H1 (cell line): ENCODE data around the gene TOMM7. TPM values are rescaled to one million over a fixed set of nuclear protein-coding genes. Genes with fewer than 3 reads are reported as not detected.
A peak's percentile ranks its signal among the peaks of the same experiment; 100 is the strongest.

ENCODE experiments used
- CTCF ChIA-PET: fragments of 300-600 bp; sonication (Branson Sonifier 250); formaldehyde crosslinking; loops from one replicate; lab custom pipeline; 2021; ENCODE audit not compliant: partially characterized antibody; lab: Charles Lee
- POLR2A ChIA-PET: fragments of 300-600 bp; sonication (Branson Sonifier 250); formaldehyde crosslinking; loops from one replicate; lab custom pipeline; 2021; ENCODE audit warnings: inconsistent platforms; ENCODE audit not compliant: partially characterized antibody; lab: Charles Lee
- DNase-seq, 2 experiments: peaks; one replicate each; pipeline versions ENCODE4 v3.0.0 to v3.0.0-alpha.2; 2010 to 2022; ENCODE audit warnings: low spot score in 2 of 2, low read depth in 1 of 2, mixed read lengths in 1 of 2
- FAIRE-seq: peaks from 2 replicates; lab custom pipeline; 2011; peaks lifted over from hg19 to GRCh38; lab: Jason Lieb, UNC
- H2AFZ ChIP-seq: 2 replicates; pipeline ENCODE4 v1.8.1; 2012; ENCODE audit warnings: low read length, inconsistent platforms
- H2AK5ac ChIP-seq: 2 replicates; pipeline ENCODE4 v1.6.1; 2013; ENCODE audit warnings: low read depth, low read length
- H2BK120ac ChIP-seq: replicated peaks from 2 replicates; pipeline ENCODE3; 2013; ENCODE audit warnings: low read depth, low read length, inconsistent platforms
- H2BK12ac ChIP-seq: 2 replicates; pipeline ENCODE4 v1.6.1; 2013; ENCODE audit warnings: low read depth, low read length
- H2BK15ac ChIP-seq: 2 replicates; pipeline ENCODE4 v1.6.1; 2013; ENCODE audit warnings: low read length
- H2BK20ac ChIP-seq: 2 replicates; pipeline ENCODE4 v1.6.1; 2013; ENCODE audit warnings: low read length
- H2BK5ac ChIP-seq: 2 replicates; pipeline ENCODE4 v1.6.1; 2013; ENCODE audit warnings: low read depth, low read length
- H3K14ac ChIP-seq: 2 replicates; pipeline ENCODE4 v1.6.1; 2013; ENCODE audit warnings: inconsistent platforms; ENCODE audit not compliant: insufficient read length
- H3K18ac ChIP-seq: 2 replicates; pipeline ENCODE4 v1.6.1; 2013; ENCODE audit warnings: low read length; ENCODE audit errors: extremely low read depth
- H3K23ac ChIP-seq: 2 replicates; pipeline ENCODE4 v1.6.1; 2013; ENCODE audit warnings: inconsistent platforms; ENCODE audit not compliant: insufficient read length
- H3K23me2 ChIP-seq: 2 replicates; pipeline ENCODE4 v1.6.1; 2013; ENCODE audit warnings: low read depth, low read length
- H3K27ac ChIP-seq: 2 replicates; pipeline ENCODE4 v1.6.1; 2011; ENCODE audit warnings: low read depth, low read length, inconsistent platforms
- H3K27me3 ChIP-seq, 4 experiments: replicated peaks in 1 of 4; 1 replicate in 1 of 4; 2 replicates in 3 of 4; pipeline versions ENCODE4 v1.6.1 to v1.8.1; 2011 to 2013; ENCODE audit warnings: low read length in 3 of 4, mild to moderate bottlenecking in 3 of 4, inconsistent platforms in 2 of 4, mixed read lengths in 2 of 4, moderate library complexity in 1 of 4; ENCODE audit not compliant: control insufficient read depth in 3 of 4, insufficient read depth in 3 of 4; ENCODE audit errors: extremely low read depth in 1 of 4
- H3K36me3 ChIP-seq, 4 experiments: 2 replicates each; pipeline versions ENCODE4 v1.6.1 to v1.8.1; 2011 to 2013; ENCODE audit warnings: mild to moderate bottlenecking in 4 of 4, low read length in 3 of 4, moderate library complexity in 2 of 4, control low read depth in 1 of 4, inconsistent platforms in 1 of 4; ENCODE audit not compliant: insufficient read depth in 4 of 4, control insufficient read depth in 2 of 4
- H3K4ac ChIP-seq: replicated peaks from 2 replicates; pipeline ENCODE3; 2013; ENCODE audit warnings: low read length, low read depth, mixed read lengths, inconsistent platforms; ENCODE audit not compliant: insufficient read length
- H3K4me1 ChIP-seq, 4 experiments: replicated peaks in 1 of 4; 1 replicate in 1 of 4; 2 replicates in 3 of 4; pipeline versions ENCODE4 v1.6.1 to v1.8.1; 2011 to 2013; ENCODE audit warnings: low read length in 3 of 4, inconsistent platforms in 2 of 4, mixed read lengths in 1 of 4; ENCODE audit not compliant: insufficient read depth in 4 of 4, control insufficient read depth in 3 of 4
- H3K4me2 ChIP-seq, 2 experiments: 2 replicates each; pipeline versions ENCODE4 v1.6.1 to v1.8.1; 2011 to 2013; ENCODE audit warnings: low read depth in 2 of 2, low read length in 2 of 2, control low read depth in 1 of 2, inconsistent platforms in 1 of 2, mild to moderate bottlenecking in 1 of 2; ENCODE audit not compliant: insufficient read depth in 1 of 2
- H3K4me3 ChIP-seq, 4 experiments: fragments of 200-600, 300-600 bp in 1 of 4; sonication (generic), shearing (Covaris generic), sonication (Bioruptor Twin) in 1 of 4; 2 replicates each; pipeline versions ENCODE4 v1.5.1 to v1.8.1; 2011 to 2016; ENCODE audit warnings: low read length in 4 of 4, low read depth in 3 of 4, control low read depth in 2 of 4, inconsistent platforms in 2 of 4, mild to moderate bottlenecking in 2 of 4, mixed read lengths in 1 of 4, moderate library complexity in 1 of 4; ENCODE audit not compliant: insufficient read depth in 2 of 4; ENCODE audit errors: extremely low read depth in 1 of 4
- H3K56ac ChIP-seq: replicated peaks from 2 replicates; pipeline ENCODE3; 2013; ENCODE audit warnings: low read depth, mild to moderate bottlenecking, mixed read lengths, low read length, inconsistent platforms; ENCODE audit not compliant: insufficient read length
- H3K79me1 ChIP-seq: 2 replicates; pipeline ENCODE4 v1.6.1; 2013; ENCODE audit warnings: low read depth, low read length, control low read depth
- H3K79me2 ChIP-seq, 2 experiments: 2 replicates each; pipeline versions ENCODE4 v1.6.1 to v1.8.1; 2012 to 2013; ENCODE audit warnings: low read length in 2 of 2, mild to moderate bottlenecking in 2 of 2, inconsistent platforms in 1 of 2; ENCODE audit not compliant: insufficient read depth in 2 of 2, control insufficient read depth in 1 of 2
- H3K9ac ChIP-seq, 4 experiments: replicated peaks in 1 of 4; 1 replicate in 1 of 4; 2 replicates in 3 of 4; pipeline versions ENCODE4 v1.6.1 to v1.8.1; 2011 to 2013; ENCODE audit warnings: low read depth in 3 of 4, low read length in 3 of 4, control low read depth in 2 of 4, mild to moderate bottlenecking in 2 of 4, moderate library complexity in 2 of 4, inconsistent platforms in 1 of 4; ENCODE audit errors: extremely low read depth in 1 of 4
- H3K9me3 ChIP-seq, 2 experiments: 2 replicates each; pipeline versions ENCODE4 v1.6.1 to v1.8.1; 2012 to 2013; ENCODE audit warnings: mild to moderate bottlenecking in 2 of 2, moderate library complexity in 2 of 2, control low read depth in 1 of 2, inconsistent platforms in 1 of 2, low read depth in 1 of 2, low read length in 1 of 2, mixed read lengths in 1 of 2; ENCODE audit not compliant: insufficient read depth in 2 of 2
- H4K20me1 ChIP-seq, 2 experiments: replicated peaks in 1 of 2; 2 replicates each; pipeline versions ENCODE3 to v1.8.1; 2011 to 2013; ENCODE audit warnings: inconsistent platforms in 2 of 2, low read length in 2 of 2, mild to moderate bottlenecking in 1 of 2; ENCODE audit not compliant: insufficient read depth in 2 of 2, control insufficient read depth in 1 of 2
- H4K5ac ChIP-seq: 2 replicates; pipeline ENCODE4 v1.6.1; 2013; ENCODE audit warnings: low read length, low read depth, mixed read lengths, inconsistent platforms; ENCODE audit not compliant: insufficient read length
- H4K8ac ChIP-seq: 2 replicates; pipeline ENCODE4 v1.8.0; 2013; ENCODE audit warnings: mild to moderate bottlenecking, moderate library complexity, low read length, inconsistent platforms; ENCODE audit not compliant: insufficient read depth; ENCODE audit errors: extremely low read depth
- H4K91ac ChIP-seq: replicated peaks from 2 replicates; pipeline ENCODE3; 2013; ENCODE audit warnings: low read length, mixed read lengths, inconsistent platforms; ENCODE audit not compliant: insufficient read length
- ASH2L ChIP-seq: fragments of 200-600, 300-600 bp; sonication (generic); IDR thresholded peaks from one replicate; pipeline ENCODE4 v1.7.1; 2017; ENCODE audit warnings: low read length
- BCL11A ChIP-seq, 2 experiments: IDR thresholded peaks; one replicate each; pipeline ENCODE4 v1.6.1; 2011; ENCODE audit warnings: low read depth in 2 of 2, low read length in 2 of 2, mild to moderate bottlenecking in 2 of 2
- HDAC6 ChIP-seq: IDR thresholded peaks from one replicate; pipeline ENCODE4 v1.7.1; 2012; ENCODE audit warnings: low read depth, mild to moderate bottlenecking, inconsistent platforms, low read length, moderate library complexity
- MAFK ChIP-seq: IDR thresholded peaks from 2 replicates; pipeline ENCODE4 v1.6.1; 2012; ENCODE audit warnings: low read depth, mild to moderate bottlenecking, improper control_type of control experiment, low read length
- PHF8 ChIP-seq: fragments of 200-600 bp; sonication (generic); conservative IDR thresholded peaks from 2 replicates; pipeline ENCODE4 v1.7.1; 2012; ENCODE audit warnings: low read depth, mild to moderate bottlenecking, inconsistent platforms, low read length, moderate library complexity
- RAD21 ChIP-seq, 2 experiments: IDR thresholded peaks in 1 of 2; conservative IDR thresholded peaks in 1 of 2; 2 replicates each; pipeline ENCODE4 v1.6.1; 2011; ENCODE audit warnings: low read depth in 2 of 2, low read length in 2 of 2, improper control_type of control experiment in 1 of 2, inconsistent platforms in 1 of 2, mild to moderate bottlenecking in 1 of 2, moderate library complexity in 1 of 2
- RBBP5 ChIP-seq: IDR thresholded peaks from 2 replicates; pipeline ENCODE4 v1.7.1; 2012; ENCODE audit warnings: low read depth, mild to moderate bottlenecking, inconsistent platforms, low read length, moderate library complexity, borderline replicate concordance
- WGBS, 2 experiments: shearing (Covaris generic) in 1 of 2; methylation state at CpG; one replicate each; pipeline versions ENCODE4 v1.1.6 to v1.1.7; 2013 to 2015; ENCODE audit warnings: low lambda C conversion rate in 2 of 2, mixed read lengths in 2 of 2, inconsistent platforms in 1 of 2, low coverage in 1 of 2, missing lambda C conversion rate in 1 of 2; ENCODE audit not compliant: insufficient replicate concordance in 2 of 2, insufficient coverage in 1 of 2, insufficient read length in 1 of 2; ENCODE audit errors: extremely low coverage in 1 of 2, missing lambda C conversion rate in 1 of 2; 5-methylcytosine and 5-hydroxymethylcytosine counted together
- polyA plus RNA-seq, 7 experiments: library from polyadenylated mRNA; depleted of rRNA in 3 of 7; stranded (reverse) in 5 of 7; unstranded in 2 of 7; fragments of >200 nt in 5 of 7; fragments of 200-250 nt in 2 of 7; gene quantifications; 1 replicate in 5 of 7; 2 replicates in 1 of 7; 4 replicates in 1 of 7; pipeline versions ENCODE4 v1.2.1 to v1.2.3, GENCODE V29; 2011 to 2013; ENCODE audit warnings: missing spikeins in 2 of 7, mixed read lengths in 2 of 7
- total RNA-seq: library from RNA; stranded (reverse); fragmentation: NEBNext Ultra II Directional; extraction: Animal tissue kit (Norgen Biotek cat#: 25700); gene quantifications from 2 replicates; pipeline ENCODE4 v1.2.1, GENCODE V29; 2021
- TF ChIP-seq, protein P1 (sequence below): IDR thresholded peaks from 2 replicates; pipeline ENCODE4 v1.6.1; 2011; ENCODE audit warnings: low read length, improper control_type of control experiment

The TOMM7 gene
- total and polyA plus RNA-seq, 2 of the 8 experiments (the other 6 are each of a cell fraction or from before 2014, with no cell fraction given), result 389 to 508 TPM

DNA sequence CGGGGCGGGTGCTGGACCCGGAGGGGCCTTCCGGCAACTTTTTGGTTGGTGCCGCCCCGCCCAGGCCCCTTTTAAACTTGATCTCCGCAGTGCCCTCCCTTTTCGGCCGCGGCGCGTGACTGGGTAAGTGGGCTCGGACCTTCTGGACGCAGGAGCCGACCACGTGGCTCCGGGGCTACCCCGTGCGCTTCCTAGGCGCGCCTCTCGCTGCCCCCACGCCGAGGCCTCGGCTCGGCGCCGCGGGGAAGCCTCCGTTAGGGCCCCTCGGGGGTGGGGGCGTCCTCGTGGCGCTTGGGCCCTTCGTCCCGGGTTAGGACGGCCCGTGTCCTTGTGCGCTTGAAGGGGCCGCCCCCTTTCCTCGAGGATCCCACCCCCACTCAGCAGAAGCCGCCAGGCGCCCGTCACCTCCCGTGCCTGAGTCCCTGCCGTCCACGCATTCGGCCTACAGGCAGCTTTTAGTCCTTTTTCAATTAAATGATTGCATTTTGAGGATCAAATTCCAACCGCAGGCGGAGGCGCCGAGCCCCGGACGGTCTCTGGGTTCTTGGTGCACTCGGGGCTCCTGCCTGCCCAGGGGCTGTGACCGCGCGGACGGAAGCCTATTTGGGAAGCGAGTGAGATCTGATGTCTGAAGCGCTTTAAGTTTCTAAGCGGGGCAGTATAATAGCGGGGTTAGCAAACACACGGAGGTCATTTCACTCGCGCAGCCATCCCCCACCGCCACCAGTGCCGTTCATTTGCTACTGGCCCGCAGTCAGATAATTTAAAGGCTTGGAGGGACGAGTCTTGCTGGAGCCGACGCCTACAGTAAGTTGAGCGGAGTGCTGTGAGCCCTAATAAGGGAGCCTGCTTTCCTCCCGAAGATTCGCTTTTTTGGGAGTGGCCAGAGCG, 31.8 kb upstream of the TOMM7 start:
- H4K91ac ChIP-seq, result peak overlapping the region; percentile 87
- H3K9me3 ChIP-seq, result no peaks in the 10 kb centered on the region
- CTCF ChIA-PET, result interaction anchor here (1.0 to 2.5 kb wide), 3 partner anchors 155 to 232 kb away, joined by 3 to 8 read pairs (median 5); no protein-coding TSS in a partner anchor
- peak overlapping the region; percentile 95 for H3K18ac ChIP-seq
- H4K20me1 ChIP-seq, result no peaks in the 10 kb centered on the region
- H3K14ac ChIP-seq, result peak overlapping the region; percentile 8
- peak; percentile 62 to 88 for DNase-seq
- FAIRE-seq, result no peak
- 0 out of 2 replicates have a peak overlapping the region, but pooled peaks have one; percentile 4 for H2AK5ac ChIP-seq
- 0 out of 2 replicates have a peak, but pooled peaks cover 2% of the 10 kb centered on the region for H3K79me1 ChIP-seq
- WGBS, 2 experiments, result 3% methylated on average over 69 of the region's 76 CpGs; no CpG with 5 or more reads in 1 of the 2 experiments
- H3K4me2 ChIP-seq, result peak overlapping the region; percentile 92 to 93
- H2BK15ac ChIP-seq, result no peak overlapping the region
- H2BK5ac ChIP-seq, result peak overlapping the region; percentile 47
- H3K36me3 ChIP-seq, result peaks cover 2 to 40% (median 14%) of the 10 kb centered on the region in 4 experiments; a peak in 7 of 8 replicates
- H2BK20ac ChIP-seq, result no peak overlapping the region
- peak overlapping the region; percentile 2 for H3K23ac ChIP-seq
- no peaks in the 10 kb centered on the region; a peak in 1 of 7 replicates for H3K27me3 ChIP-seq
- peak overlapping the region; percentile 91; the same call in 1 of the 2 replicates for H4K8ac ChIP-seq
- H3K4me3 ChIP-seq, result peak overlapping the region; percentile 58 to 81 (median 74)
- H3K27ac ChIP-seq, result peak overlapping the region; percentile 88
- H3K79me2 ChIP-seq, result peaks cover 0 to 9% of the 10 kb centered on the region in 2 experiments; a peak in 2 of 4 replicates
- peak overlapping the region; percentile 88 for H4K5ac ChIP-seq
- peaks cover 7% of the 10 kb centered on the region; the same call in 1 of the 2 replicates for H3K23me2 ChIP-seq
- H3K56ac ChIP-seq, result peak overlapping the region; percentile 85
- no peak overlapping the region for H2BK120ac ChIP-seq
- peak overlapping the region; percentile 80 to 94 (median 86) for H3K9ac ChIP-seq
- peak overlapping the region; percentile 30 for H3K4ac ChIP-seq
- H2BK12ac ChIP-seq, result no peak overlapping the region
- peaks cover 0 to 18% (median 14%) of the 10 kb centered on the region in 4 experiments for H3K4me1 ChIP-seq
- no peak overlapping the region for H2AFZ ChIP-seq
- POLR2A ChIA-PET, result interaction anchor here (0.6 to 4.6 kb wide), 13 partner anchors 11 to 201 kb away, joined by 3 to 37 read pairs (median 9); partner anchors contain the start of gene TOMM7
- TF ChIP-seq, protein P1, sequence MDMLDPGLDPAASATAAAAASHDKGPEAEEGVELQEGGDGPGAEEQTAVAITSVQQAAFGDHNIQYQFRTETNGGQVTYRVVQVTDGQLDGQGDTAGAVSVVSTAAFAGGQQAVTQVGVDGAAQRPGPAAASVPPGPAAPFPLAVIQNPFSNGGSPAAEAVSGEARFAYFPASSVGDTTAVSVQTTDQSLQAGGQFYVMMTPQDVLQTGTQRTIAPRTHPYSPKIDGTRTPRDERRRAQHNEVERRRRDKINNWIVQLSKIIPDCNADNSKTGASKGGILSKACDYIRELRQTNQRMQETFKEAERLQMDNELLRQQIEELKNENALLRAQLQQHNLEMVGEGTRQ, result peak; percentile 57
- no peak for TF ChIP-seq HDAC6
- TF ChIP-seq ASH2L, result peak; percentile 73
- TF ChIP-seq BCL11A (IDR thresholded peaks at IDR 0.05; ENCODE audit: low read depth in 2 of 2, low read length in 2 of 2), result no peak
- TF ChIP-seq MAFK, result no peak
- TF ChIP-seq PHF8, result peak; percentile 86
- TF ChIP-seq RAD21 (IDR thresholded peaks at IDR 0.05 in 1 of 2, conservative IDR thresholded peaks at IDR 0.05 in 1 of 2; ENCODE audit: low read depth in 2 of 2, low read length in 2 of 2), result 0 out of 4 replicates have a peak, but pooled peaks have one; percentile 17 to 38
- TF ChIP-seq RBBP5, result peak; percentile 84
